Measurements from ENCODE around the gene PAPPA. TPM values are rescaled to one million over a fixed set of nuclear protein-coding genes. Genes with fewer than 3 reads are reported as not detected.

The PAPPA gene
- total and polyA plus RNA-seq, 9 of the 15 experiments (the other 6 are each of a cell fraction or from before 2014, with no cell fraction given) = 0.06 to 0.18 (median 0.11) TPM

DNA sequence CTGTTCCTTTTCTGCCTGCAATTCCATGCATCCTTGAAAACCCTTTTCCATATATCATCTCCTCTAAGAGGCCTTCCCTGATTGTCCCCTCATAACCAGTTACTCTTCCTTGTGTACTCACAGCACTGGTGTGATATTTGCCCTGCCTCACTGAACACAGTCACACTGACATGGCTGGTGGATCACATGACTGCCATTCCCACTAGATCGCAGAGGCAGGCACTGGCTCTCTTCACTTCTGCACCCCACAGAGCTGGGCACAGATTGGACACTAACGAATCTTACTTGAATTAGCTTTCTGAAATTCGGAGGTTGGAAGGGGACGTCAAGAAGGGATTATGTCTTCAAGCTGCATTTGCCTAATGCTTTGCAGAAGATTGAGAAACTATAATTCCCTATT lies 208.0 kb downstream of the PAPPA start:
- TF ChIP-seq ZBTB7A (IDR thresholded peaks at IDR 0.05; ENCODE audit: borderline replicate concordance, control insufficient read depth, low read depth, low read length) (no peak), CSDE1 (IDR thresholded peaks at IDR 0.05) (no peak), HIVEP1 (CRISPR knock-in tag; IDR thresholded peaks at IDR 0.05) (no peak), KLF1 (tag; IDR thresholded peaks at IDR 0.05) (no peak), ZNF780A (CRISPR knock-in tag; IDR thresholded peaks at IDR 0.05) (no peak), TOE1 (IDR thresholded peaks at IDR 0.05; ENCODE audit: borderline replicate concordance) (0 out of 2 replicates have a peak, but pooled peaks have one; percentile 27), TOE1 (CRISPR knock-in tag; IDR thresholded peaks at IDR 0.05; ENCODE audit: borderline replicate concordance, low read depth) (no peak), ZNF445 (CRISPR knock-in tag; IDR thresholded peaks at IDR 0.05; ENCODE audit: low read depth) (no peak), RBM22 (IDR thresholded peaks at IDR 0.05; ENCODE audit: low read depth, low read length, poor library complexity, severe bottlenecking) (no peak), ZNF668 (CRISPR knock-in tag; IDR thresholded peaks at IDR 0.05) (no peak), TSC22D4 (tag; IDR thresholded peaks at IDR 0.05) (no peak), HNRNPUL1 (IDR thresholded peaks at IDR 0.05; ENCODE audit: low read length) (no peak), HSF4 (CRISPR knock-in tag; IDR thresholded peaks at IDR 0.05; ENCODE audit: borderline replicate concordance) (no peak), ARHGAP35 (IDR thresholded peaks at IDR 0.05; ENCODE audit: partially characterized antibody) (no peak)
- TF ChIP-seq, protein P1, sequence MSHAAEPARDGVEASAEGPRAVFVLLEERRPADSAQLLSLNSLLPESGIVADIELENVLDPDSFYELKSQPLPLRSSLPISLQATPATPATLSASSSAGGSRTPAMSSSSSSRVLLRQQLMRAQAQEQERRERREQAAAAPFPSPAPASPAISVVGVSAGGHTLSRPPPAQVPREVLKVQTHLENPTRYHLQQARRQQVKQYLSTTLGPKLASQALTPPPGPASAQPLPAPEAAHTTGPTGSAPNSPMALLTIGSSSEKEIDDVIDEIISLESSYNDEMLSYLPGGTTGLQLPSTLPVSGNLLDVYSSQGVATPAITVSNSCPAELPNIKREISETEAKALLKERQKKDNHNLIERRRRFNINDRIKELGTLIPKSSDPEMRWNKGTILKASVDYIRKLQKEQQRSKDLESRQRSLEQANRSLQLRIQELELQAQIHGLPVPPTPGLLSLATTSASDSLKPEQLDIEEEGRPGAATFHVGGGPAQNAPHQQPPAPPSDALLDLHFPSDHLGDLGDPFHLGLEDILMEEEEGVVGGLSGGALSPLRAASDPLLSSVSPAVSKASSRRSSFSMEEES (CRISPR knock-in tag; IDR thresholded peaks at IDR 0.05) = peak; percentile 84
- TF ChIP-seq, protein P2, sequence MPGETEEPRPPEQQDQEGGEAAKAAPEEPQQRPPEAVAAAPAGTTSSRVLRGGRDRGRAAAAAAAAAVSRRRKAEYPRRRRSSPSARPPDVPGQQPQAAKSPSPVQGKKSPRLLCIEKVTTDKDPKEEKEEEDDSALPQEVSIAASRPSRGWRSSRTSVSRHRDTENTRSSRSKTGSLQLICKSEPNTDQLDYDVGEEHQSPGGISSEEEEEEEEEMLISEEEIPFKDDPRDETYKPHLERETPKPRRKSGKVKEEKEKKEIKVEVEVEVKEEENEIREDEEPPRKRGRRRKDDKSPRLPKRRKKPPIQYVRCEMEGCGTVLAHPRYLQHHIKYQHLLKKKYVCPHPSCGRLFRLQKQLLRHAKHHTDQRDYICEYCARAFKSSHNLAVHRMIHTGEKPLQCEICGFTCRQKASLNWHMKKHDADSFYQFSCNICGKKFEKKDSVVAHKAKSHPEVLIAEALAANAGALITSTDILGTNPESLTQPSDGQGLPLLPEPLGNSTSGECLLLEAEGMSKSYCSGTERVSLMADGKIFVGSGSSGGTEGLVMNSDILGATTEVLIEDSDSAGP (CRISPR knock-in tag; IDR thresholded peaks at IDR 0.05) = no peak
- TF ChIP-seq, protein P3, sequence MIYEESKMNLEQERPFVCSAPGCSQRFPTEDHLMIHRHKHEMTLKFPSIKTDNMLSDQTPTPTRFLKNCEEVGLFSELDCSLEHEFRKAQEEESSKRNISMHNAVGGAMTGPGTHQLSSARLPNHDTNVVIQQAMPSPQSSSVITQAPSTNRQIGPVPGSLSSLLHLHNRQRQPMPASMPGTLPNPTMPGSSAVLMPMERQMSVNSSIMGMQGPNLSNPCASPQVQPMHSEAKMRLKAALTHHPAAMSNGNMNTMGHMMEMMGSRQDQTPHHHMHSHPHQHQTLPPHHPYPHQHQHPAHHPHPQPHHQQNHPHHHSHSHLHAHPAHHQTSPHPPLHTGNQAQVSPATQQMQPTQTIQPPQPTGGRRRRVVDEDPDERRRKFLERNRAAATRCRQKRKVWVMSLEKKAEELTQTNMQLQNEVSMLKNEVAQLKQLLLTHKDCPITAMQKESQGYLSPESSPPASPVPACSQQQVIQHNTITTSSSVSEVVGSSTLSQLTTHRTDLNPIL (CRISPR knock-in tag; IDR thresholded peaks at IDR 0.05) = no peak
- TF ChIP-seq, protein P4, sequence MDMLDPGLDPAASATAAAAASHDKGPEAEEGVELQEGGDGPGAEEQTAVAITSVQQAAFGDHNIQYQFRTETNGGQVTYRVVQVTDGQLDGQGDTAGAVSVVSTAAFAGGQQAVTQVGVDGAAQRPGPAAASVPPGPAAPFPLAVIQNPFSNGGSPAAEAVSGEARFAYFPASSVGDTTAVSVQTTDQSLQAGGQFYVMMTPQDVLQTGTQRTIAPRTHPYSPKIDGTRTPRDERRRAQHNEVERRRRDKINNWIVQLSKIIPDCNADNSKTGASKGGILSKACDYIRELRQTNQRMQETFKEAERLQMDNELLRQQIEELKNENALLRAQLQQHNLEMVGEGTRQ (CRISPR knock-in tag; IDR thresholded peaks at IDR 0.05) = peak; percentile 42
- H2AFZ ChIP-seq (ENCODE audit: low read depth, low read length) = no peak overlapping the region
- H4K20me1 ChIP-seq (replicated peaks; ENCODE audit: control insufficient read depth, insufficient read depth, low read length) = no peaks in the 10 kb centered on the region
- no peaks in the 10 kb centered on the region for H3K9me3 ChIP-seq (replicated peaks; ENCODE audit: control insufficient read depth, insufficient read depth, low read depth, low read length)
- ChIA-PET POLR2A (interaction anchor here (2.0 kb wide), 1 partner anchor 19 kb away, joined by 4 read pairs; no protein-coding TSS in a partner anchor), CTCF (ENCODE audit: low intra/inter-chr PET ratio) (no interaction called here)
- no peak overlapping the region for H3K4me2 ChIP-seq (ENCODE audit: insufficient read depth, low read length)
- DNase-seq (ENCODE audit: extremely low read depth in 1 of 4, low spot score in 3 of 4) (no peak), ATAC-seq (no peak), FAIRE-seq (no peak)
- no peaks in the 10 kb centered on the region for H3K27me3 ChIP-seq (ENCODE audit: control insufficient read depth in 2 of 2, insufficient read depth in 2 of 2, low read length in 2 of 2)
- H3K27ac ChIP-seq (ENCODE audit: extremely low read depth, low read depth, low read length) = no peak overlapping the region
- no peak overlapping the region for H3K4me3 ChIP-seq
- no peak overlapping the region for H3K9ac ChIP-seq (ENCODE audit: insufficient read depth in 1 of 2, low read depth in 2 of 2, low read length in 2 of 2)
- intact Hi-C loops (cut with micrococcal nuclease) = loop anchor here (10.0 kb wide), 1 partner anchor 197 kb away; no protein-coding TSS in a partner anchor
- in situ Hi-C loops (cut with MboI) = no loop called here
- H3K36me3 ChIP-seq (ENCODE audit: control insufficient read depth, insufficient read depth, low read length) = no peaks in the 10 kb centered on the region
- BruUV-seq (replicated peaks) = no TSS peak
- no peaks in the 10 kb centered on the region for H3K9me1 ChIP-seq (ENCODE audit: control insufficient read depth, insufficient read depth, low read length)
- H3K79me2 ChIP-seq (ENCODE audit: control insufficient read depth, insufficient read depth, low read length) = no peaks in the 10 kb centered on the region
- WGBS (ENCODE audit: insufficient coverage, low coverage, missing lambda C conversion rate) = 21% methylated on average over 4 of the region's 4 CpGs
- peaks cover 0 to 5% of the 10 kb centered on the region in 2 experiments; a peak in 2 of 5 replicates for H3K4me1 ChIP-seq (replicated peaks in 1 of 2; ENCODE audit: control insufficient read depth in 2 of 2, insufficient read depth in 2 of 2, low read length in 2 of 2)
